OCI-LY7 (cell line): Measurements from ENCODE around the gene MAGI1.

Experiments
- EZH2phosphoT487 ChIP-seq: fragments of 200-600 bp; sonication (generic); IDR thresholded peaks from 2 replicates; pipeline ENCODE4 v1.6.1; 2018; ENCODE audit warnings: low read depth, borderline replicate concordance, mild to moderate bottlenecking, mixed run types, antibody characterized with exemption, low read length, moderate library complexity, mixed read lengths
- TF ChIP-seq, protein P1 (sequence below): fragments of 200-600 bp; sonication (generic); conservative IDR thresholded peaks from 2 replicates; pipeline ENCODE4 v1.5.1; 2014; ENCODE audit warnings: mild to moderate bottlenecking, antibody characterized with exemption, low read length, moderate library complexity, mixed read lengths

DNA sequence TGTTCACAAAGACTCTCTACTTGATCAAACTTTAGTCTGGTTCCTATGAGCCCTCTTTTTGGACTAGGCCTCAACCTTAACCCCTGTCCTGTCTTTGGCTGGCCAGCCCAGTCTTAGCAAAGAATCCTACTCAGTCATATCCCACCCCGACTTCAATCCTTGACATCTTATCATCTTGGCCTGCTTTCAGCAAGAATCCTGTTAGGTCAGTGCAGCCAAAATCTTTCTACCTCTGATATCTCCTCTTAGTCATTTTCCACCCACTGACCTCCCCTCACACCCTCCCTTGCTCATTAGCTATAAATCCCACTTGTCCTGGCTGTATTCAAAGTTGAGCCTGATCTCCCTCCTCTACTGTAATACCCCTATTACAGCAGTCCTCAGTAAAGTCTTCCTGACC is 286.1 kb downstream of the MAGI1 start:
- TF ChIP-seq, protein P1, sequence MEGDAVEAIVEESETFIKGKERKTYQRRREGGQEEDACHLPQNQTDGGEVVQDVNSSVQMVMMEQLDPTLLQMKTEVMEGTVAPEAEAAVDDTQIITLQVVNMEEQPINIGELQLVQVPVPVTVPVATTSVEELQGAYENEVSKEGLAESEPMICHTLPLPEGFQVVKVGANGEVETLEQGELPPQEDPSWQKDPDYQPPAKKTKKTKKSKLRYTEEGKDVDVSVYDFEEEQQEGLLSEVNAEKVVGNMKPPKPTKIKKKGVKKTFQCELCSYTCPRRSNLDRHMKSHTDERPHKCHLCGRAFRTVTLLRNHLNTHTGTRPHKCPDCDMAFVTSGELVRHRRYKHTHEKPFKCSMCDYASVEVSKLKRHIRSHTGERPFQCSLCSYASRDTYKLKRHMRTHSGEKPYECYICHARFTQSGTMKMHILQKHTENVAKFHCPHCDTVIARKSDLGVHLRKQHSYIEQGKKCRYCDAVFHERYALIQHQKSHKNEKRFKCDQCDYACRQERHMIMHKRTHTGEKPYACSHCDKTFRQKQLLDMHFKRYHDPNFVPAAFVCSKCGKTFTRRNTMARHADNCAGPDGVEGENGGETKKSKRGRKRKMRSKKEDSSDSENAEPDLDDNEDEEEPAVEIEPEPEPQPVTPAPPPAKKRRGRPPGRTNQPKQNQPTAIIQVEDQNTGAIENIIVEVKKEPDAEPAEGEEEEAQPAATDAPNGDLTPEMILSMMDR: no peak
- TF ChIP-seq EZH2phosphoT487: no peak
